K562 (cell line): ENCODE data around the gene GCNT1. TPM values are rescaled to one million over a fixed set of nuclear protein-coding genes. Genes with fewer than 3 reads are reported as not detected.

Source experiments
- ATAC-seq: fragments of 200-7000 bp; cut with Tn5 transposase; 3 replicates; pipeline ENCODE4 v1.9.1; 2020; ENCODE audit warnings: moderate library complexity
- BruUV-seq: library from RNA; stranded (reverse); fragments of 400-500 nt; replicated peaks from 2 replicates; lab custom pipeline; 2021; lab: Mats Ljungman, UMichigan
- CTCF ChIA-PET: fragments of 300-600 bp; formaldehyde crosslinking; extraction: SDS; loops from one replicate; lab custom pipeline; 2021; ENCODE audit warnings: low intra/inter-chr PET ratio; lab: Yijun Ruan, JAX
- POLR2A ChIA-PET: fragments of 300-600, 350-650 bp; sonication (Branson Sonifier 250); formaldehyde crosslinking; extraction: SDS; loops from one replicate; lab custom pipeline; 2021; ENCODE audit warnings: antibody characterized with exemption, inconsistent platforms; lab: Yijun Ruan, JAX
- DNase-seq, 4 experiments: peaks; one replicate each; pipeline versions ENCODE4 v3.0.0 to v3.0.0-alpha.2; 2011 to 2018; ENCODE audit warnings: low spot score in 3 of 4, mixed read lengths in 3 of 4; ENCODE audit errors: extremely low read depth in 1 of 4
- FAIRE-seq: peaks from 2 replicates; lab custom pipeline; 2011; peaks lifted over from hg19 to GRCh38; lab: Jason Lieb, UNC
- H2AFZ ChIP-seq: 2 replicates; pipeline ENCODE4 v1.6.0; 2011; ENCODE audit warnings: low read depth, low read length, control low read depth, inconsistent platforms
- H3K27ac ChIP-seq: fragments of 200-600 bp; 3 replicates; pipeline ENCODE4 v1.8.0; 2011; ENCODE audit warnings: low read depth, mild to moderate bottlenecking, control low read depth, inconsistent platforms, low read length, moderate library complexity, mixed read lengths; ENCODE audit errors: extremely low read depth
- H3K27me3 ChIP-seq, 2 experiments: fragments of 300-600 bp in 1 of 2; 2 replicates in 1 of 2; 3 replicates in 1 of 2; pipeline versions ENCODE4 v1.6.0 to v1.8.0; 2011; ENCODE audit warnings: inconsistent platforms in 2 of 2, low read length in 2 of 2, mild to moderate bottlenecking in 1 of 2, mixed read lengths in 1 of 2, moderate library complexity in 1 of 2; ENCODE audit not compliant: control insufficient read depth in 2 of 2, insufficient read depth in 2 of 2
- H3K36me3 ChIP-seq: fragments of 300-600 bp; 3 replicates; pipeline ENCODE4 v1.8.0; 2011; ENCODE audit warnings: mild to moderate bottlenecking, low read length, inconsistent platforms; ENCODE audit not compliant: control insufficient read depth, insufficient read depth
- H3K4me1 ChIP-seq, 2 experiments: fragments of 200-600 bp in 1 of 2; replicated peaks in 1 of 2; 2 replicates in 1 of 2; 3 replicates in 1 of 2; pipeline versions ENCODE4 v1.5.1 to v1.8.0; 2011; ENCODE audit warnings: inconsistent platforms in 2 of 2, low read length in 2 of 2, mild to moderate bottlenecking in 1 of 2, mixed read lengths in 1 of 2, moderate library complexity in 1 of 2; ENCODE audit not compliant: control insufficient read depth in 2 of 2, insufficient read depth in 2 of 2
- H3K4me2 ChIP-seq: 2 replicates; pipeline ENCODE4 v1.6.1; 2011; ENCODE audit warnings: low read length, control low read depth, inconsistent platforms, mixed read lengths; ENCODE audit not compliant: insufficient read depth
- H3K4me3 ChIP-seq: fragments of 200-600 bp; sonication (generic), shearing (Covaris generic); 2 replicates; pipeline ENCODE4 v1.5.1; 2016; ENCODE audit warnings: control low read depth, inconsistent platforms
- H3K79me2 ChIP-seq: fragments of 200-600 bp; 3 replicates; pipeline ENCODE4 v1.8.0; 2011; ENCODE audit warnings: low read length, inconsistent platforms; ENCODE audit not compliant: control insufficient read depth, insufficient read depth
- H3K9ac ChIP-seq, 2 experiments: 2 replicates each; pipeline versions ENCODE4 v1.6.0 to v1.6.1; 2011; ENCODE audit warnings: low read depth in 2 of 2, low read length in 2 of 2, control low read depth in 1 of 2, inconsistent platforms in 1 of 2, mild to moderate bottlenecking in 1 of 2, mixed read lengths in 1 of 2; ENCODE audit not compliant: insufficient read depth in 1 of 2
- H3K9me1 ChIP-seq: one replicate; pipeline ENCODE4 v1.6.0; 2011; ENCODE audit warnings: inconsistent platforms, mild to moderate bottlenecking, low read length, moderate library complexity; ENCODE audit not compliant: control insufficient read depth, insufficient read depth
- H3K9me3 ChIP-seq: replicated peaks from 2 replicates; pipeline ENCODE4 v1.5.1; 2011; ENCODE audit warnings: low read depth, low read length, inconsistent platforms; ENCODE audit not compliant: control insufficient read depth, insufficient read depth
- H4K20me1 ChIP-seq: replicated peaks from 2 replicates; pipeline ENCODE4 v1.6.1; 2011; ENCODE audit warnings: low read length, inconsistent platforms, mixed read lengths; ENCODE audit not compliant: control insufficient read depth, insufficient read depth
- GTF2A2 ChIP-seq: IDR thresholded peaks from 2 replicates; pipeline ENCODE4 v1.6.1; 2016; ENCODE audit warnings: mild to moderate bottlenecking, missing genetic modification characterization, missing compliant biosample characterization
- HDAC2 ChIP-seq: fragments of 450-650 bp; IDR thresholded peaks from 2 replicates; pipeline ENCODE4 v1.6.1; 2016; ENCODE audit warnings: mild to moderate bottlenecking
- HMG20B ChIP-seq: fragments of 250-450 bp; sonication (Bioruptor Pico); IDR thresholded peaks from 2 replicates; pipeline ENCODE4 v1.5.0; 2021; ENCODE audit warnings: mild to moderate bottlenecking
- MAFG ChIP-seq: fragments of 450-650 bp; conservative IDR thresholded peaks from 2 replicates; pipeline ENCODE4 v1.6.1; 2016; ENCODE audit warnings: missing genetic modification characterization, missing compliant biosample characterization
- MCM7 ChIP-seq, 2 experiments: fragments of 450-650 bp; IDR thresholded peaks; 2 replicates each; pipeline ENCODE4 v1.6.1; 2016 to 2018
- MED1 ChIP-seq: sonication (generic); formaldehyde crosslinking; IDR thresholded peaks from 2 replicates; pipeline ENCODE4 v1.8.1; 2023; ENCODE audit warnings: missing genetic modification reagents, borderline replicate concordance
- NCOA1 ChIP-seq: fragments of 450-650 bp; IDR thresholded peaks from 2 replicates; pipeline ENCODE4 v1.6.1; 2016; ENCODE audit warnings: low read depth
- NCOA4 ChIP-seq: fragments of 450-650 bp; IDR thresholded peaks from 2 replicates; pipeline ENCODE4 v1.6.1; 2018; ENCODE audit warnings: mild to moderate bottlenecking; ENCODE audit not compliant: partially characterized antibody
- NR2C2 ChIP-seq, 2 experiments: fragments of 200-800 bp in 1 of 2; sonication (Bioruptor generic) in 1 of 2; sonication (generic) in 1 of 2; formaldehyde crosslinking in 1 of 2; IDR thresholded peaks; 2 replicates each; pipeline versions ENCODE4 v1.6.1 to v1.8.0; 2016 to 2022; ENCODE audit warnings: mild to moderate bottlenecking in 1 of 2, missing compliant biosample characterization in 1 of 2, missing genetic modification characterization in 1 of 2, missing genetic modification reagents in 1 of 2
- RAD51 ChIP-seq: fragments of 450-650 bp; IDR thresholded peaks from 2 replicates; pipeline ENCODE4 v1.7.1; 2016; ENCODE audit warnings: low read depth, mild to moderate bottlenecking, borderline replicate concordance
- SIRT6 ChIP-seq: IDR thresholded peaks from one replicate; pipeline ENCODE4 v1.6.1; 2012; ENCODE audit warnings: low read depth, mild to moderate bottlenecking, control low read depth, inconsistent platforms, low read length, moderate library complexity
- SUPT5H ChIP-seq: fragments of 450-650 bp; IDR thresholded peaks from 2 replicates; pipeline ENCODE4 v1.6.1; 2016
- ZBTB17 ChIP-seq: fragments of 450-650 bp; formaldehyde crosslinking; IDR thresholded peaks from 2 replicates; pipeline ENCODE4 v1.4.0; 2020; ENCODE audit warnings: mild to moderate bottlenecking
- ZC3H11A ChIP-seq: IDR thresholded peaks from 2 replicates; pipeline ENCODE4 v1.6.1; 2012; ENCODE audit warnings: low read depth, low read length, improper control_type of control experiment
- ZNF263 ChIP-seq: sonication (generic); formaldehyde crosslinking; IDR thresholded peaks from 2 replicates; pipeline ENCODE4 v1.8.0; 2022; ENCODE audit warnings: mild to moderate bottlenecking, missing genetic modification reagents, borderline replicate concordance
- ZNF57 ChIP-seq: fragments of 450-650 bp; formaldehyde crosslinking; IDR thresholded peaks from 2 replicates; pipeline ENCODE4 v1.4.0; 2020; ENCODE audit warnings: mild to moderate bottlenecking, moderate library complexity
- WGBS: fragments of 100-300 bp; shearing (Covaris generic); methylation state at CpG from one replicate; pipeline ENCODE4 v1.1.6; 2016; ENCODE audit warnings: low coverage, mixed read lengths; ENCODE audit not compliant: insufficient coverage; ENCODE audit errors: missing lambda C conversion rate; 5-methylcytosine and 5-hydroxymethylcytosine counted together
- in situ Hi-C: fragments of 300-500 bp; cut with MboI; formaldehyde crosslinking; loops from 4 replicates; pipeline ENCODE4 v1.15.0; 2018; ENCODE audit warnings: inconsistent platforms, mixed read lengths
- intact Hi-C: fragments of 100-400 bp; cut with micrococcal nuclease; formaldehyde crosslinking; loops from 2 replicates; pipeline ENCODE4 v1.14.2; 2022
- polyA plus RNA-seq, 8 experiments: library from polyadenylated mRNA; depleted of rRNA in 4 of 8; stranded (reverse) in 5 of 8; unstranded in 3 of 8; fragments of >200 nt; fragmentation: Nextera tagmentation in 2 of 8; fragmentation: Illumina TruSeq in 1 of 8; extraction: Ambion mirVana in 2 of 8; extraction: Trizol in 1 of 8; gene quantifications; 2 replicates each; pipeline versions ENCODE4 v1.2.1 to v1.2.3, GENCODE V29; 2011 to 2014; ENCODE audit warnings: inconsistent platforms in 1 of 8, missing spikeins in 1 of 8
- total RNA-seq, 7 experiments: library from RNA; depleted of rRNA in 6 of 7; stranded (reverse); fragments of >200 nt in 6 of 7; fragmentation: Illumina TruSeq in 2 of 7; extraction: Trizol in 2 of 7; gene quantifications; 2 replicates each; pipeline versions ENCODE4 v1.2.1 to v1.2.3, GENCODE V29; 2011 to 2021; ENCODE audit warnings: low replicate concordance in 1 of 7
- TF ChIP-seq, protein P1 (sequence below), 2 experiments: fragments of 150-350 bp in 1 of 2; IDR thresholded peaks; 2 replicates each; pipeline ENCODE4 v1.6.1; 2012 to 2016; ENCODE audit warnings: low read depth in 2 of 2, low read length in 2 of 2, mild to moderate bottlenecking in 1 of 2, moderate library complexity in 1 of 2

Gene GCNT1
- total and polyA plus RNA-seq, 9 of the 15 experiments (the other 6 are each of a cell fraction or from before 2014, with no cell fraction given): 0.01 to 0.71 (median 0.10) TPM

DNA sequence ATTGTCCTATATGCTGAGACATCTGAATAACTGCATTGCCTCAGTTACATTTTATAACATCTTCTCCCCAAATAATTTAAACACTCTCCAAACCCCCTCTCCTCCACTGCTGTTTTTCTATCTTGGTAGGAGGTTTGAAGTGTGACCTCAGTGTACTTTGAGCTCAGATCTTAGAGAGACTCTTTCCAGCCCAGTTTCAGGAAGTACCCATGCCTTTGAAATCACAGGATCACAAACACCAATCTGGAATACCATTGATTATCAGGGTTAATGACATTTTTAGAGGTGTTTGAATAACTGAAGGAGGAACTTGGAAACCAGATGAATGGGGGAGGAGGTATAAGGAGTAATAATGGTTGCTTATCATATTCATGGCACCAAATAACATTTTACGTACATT lies 93.2 kb downstream of the GCNT1 start:
- intact Hi-C loops: no loop called here

DNA sequence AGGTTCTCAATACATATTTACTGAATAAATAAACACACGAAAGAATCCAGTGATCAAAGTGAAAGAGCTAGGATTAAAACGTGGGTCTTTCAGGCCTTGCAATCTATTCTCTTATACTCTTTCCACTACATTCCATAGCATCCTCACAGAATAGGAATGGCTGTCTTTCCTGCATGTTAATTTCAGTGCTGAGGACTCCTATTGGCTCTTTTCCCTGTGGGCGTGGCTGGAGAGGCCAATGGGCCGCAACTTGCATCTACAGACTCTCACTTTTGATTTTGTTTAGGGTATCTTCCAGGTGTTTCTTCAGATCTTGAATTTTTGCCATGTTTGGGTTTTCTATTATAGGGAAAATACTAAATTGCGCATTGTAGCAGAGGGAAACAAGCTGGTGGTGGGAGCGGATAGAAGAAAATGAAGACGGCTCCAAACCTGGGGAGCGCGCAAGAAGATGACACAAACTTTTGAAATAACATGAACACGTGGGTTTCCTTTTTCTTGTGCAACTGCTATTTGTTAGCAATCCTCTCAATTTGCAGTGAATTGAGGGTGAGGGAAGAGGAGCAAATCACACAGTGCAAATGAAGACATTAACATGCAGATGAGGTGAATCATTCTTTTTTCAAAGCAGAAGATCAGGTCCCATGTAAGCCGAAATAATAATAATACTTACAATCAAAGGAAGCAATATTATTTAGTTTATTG lies 93.9 kb downstream of the GCNT1 start:
- POLR2A ChIA-PET: no interaction called here
- no TSS peak for BruUV-seq
- Histone ChIP-seq H3K9ac (no peak overlapping the region), H3K4me2 (no peak overlapping the region), H3K79me2 (no peaks in the 10 kb centered on the region), H3K36me3 (no peaks in the 10 kb centered on the region), H3K27ac (no peak overlapping the region), H3K27me3 (no peaks in the 10 kb centered on the region), H3K4me1 (no peaks in the 10 kb centered on the region), H3K9me3 (no peaks in the 10 kb centered on the region), H2AFZ (no peak overlapping the region), H4K20me1 (no peaks in the 10 kb centered on the region), H3K4me3 (no peak overlapping the region), H3K9me1 (no peaks in the 10 kb centered on the region)
- 1% methylated on average over 10 of the region's 11 CpGs for WGBS
- ATAC-seq (no peak), DNase-seq (peak in 2 of 4 experiments; percentile 12 to 14), FAIRE-seq (no peak)
- CTCF ChIA-PET: no interaction called here
- in situ Hi-C loops: no loop called here
- intact Hi-C loops: no loop called here
- TF ChIP-seq NR2C2 (CRISPR knock-in tag; IDR thresholded peaks at IDR 0.05): no peak
- no peak for TF ChIP-seq NR2C2 (tag; IDR thresholded peaks at IDR 0.05)
- no peak for TF ChIP-seq ZNF263 (CRISPR knock-in tag)
- TF ChIP-seq SIRT6: no peak
- TF ChIP-seq, protein P1, sequence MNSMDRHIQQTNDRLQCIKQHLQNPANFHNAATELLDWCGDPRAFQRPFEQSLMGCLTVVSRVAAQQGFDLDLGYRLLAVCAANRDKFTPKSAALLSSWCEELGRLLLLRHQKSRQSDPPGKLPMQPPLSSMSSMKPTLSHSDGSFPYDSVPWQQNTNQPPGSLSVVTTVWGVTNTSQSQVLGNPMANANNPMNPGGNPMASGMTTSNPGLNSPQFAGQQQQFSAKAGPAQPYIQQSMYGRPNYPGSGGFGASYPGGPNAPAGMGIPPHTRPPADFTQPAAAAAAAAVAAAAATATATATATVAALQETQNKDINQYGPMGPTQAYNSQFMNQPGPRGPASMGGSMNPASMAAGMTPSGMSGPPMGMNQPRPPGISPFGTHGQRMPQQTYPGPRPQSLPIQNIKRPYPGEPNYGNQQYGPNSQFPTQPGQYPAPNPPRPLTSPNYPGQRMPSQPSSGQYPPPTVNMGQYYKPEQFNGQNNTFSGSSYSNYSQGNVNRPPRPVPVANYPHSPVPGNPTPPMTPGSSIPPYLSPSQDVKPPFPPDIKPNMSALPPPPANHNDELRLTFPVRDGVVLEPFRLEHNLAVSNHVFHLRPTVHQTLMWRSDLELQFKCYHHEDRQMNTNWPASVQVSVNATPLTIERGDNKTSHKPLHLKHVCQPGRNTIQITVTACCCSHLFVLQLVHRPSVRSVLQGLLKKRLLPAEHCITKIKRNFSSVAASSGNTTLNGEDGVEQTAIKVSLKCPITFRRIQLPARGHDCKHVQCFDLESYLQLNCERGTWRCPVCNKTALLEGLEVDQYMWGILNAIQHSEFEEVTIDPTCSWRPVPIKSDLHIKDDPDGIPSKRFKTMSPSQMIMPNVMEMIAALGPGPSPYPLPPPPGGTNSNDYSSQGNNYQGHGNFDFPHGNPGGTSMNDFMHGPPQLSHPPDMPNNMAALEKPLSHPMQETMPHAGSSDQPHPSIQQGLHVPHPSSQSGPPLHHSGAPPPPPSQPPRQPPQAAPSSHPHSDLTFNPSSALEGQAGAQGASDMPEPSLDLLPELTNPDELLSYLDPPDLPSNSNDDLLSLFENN (IDR thresholded peaks at IDR 0.05; ENCODE audit: low read depth in 2 of 2, low read length in 2 of 2): no peak
- TF ChIP-seq HMG20B: no peak
- TF ChIP-seq ZNF57: no peak
- TF ChIP-seq MAFG (tag): no peak

More for the DNA sequence above, 93.2 kb downstream of the GCNT1 start:
- in situ Hi-C loops: no loop called here
- TF ChIP-seq SUPT5H (no peak), GTF2A2 (no peak), MCM7 (IDR thresholded peaks at IDR 0.05) (no peak), NCOA4 (no peak), HDAC2 (no peak), ZC3H11A (no peak), MED1 (no peak), ZBTB17 (CRISPR knock-in tag) (no peak), RAD51 (no peak), NCOA1 (no peak)
- ATAC-seq: no peak
- BruUV-seq: no TSS peak
- Histone ChIP-seq H4K20me1 (no peaks in the 10 kb centered on the region), H3K36me3 (no peaks in the 10 kb centered on the region), H3K4me3 (no peak overlapping the region), H3K27me3 (no peaks in the 10 kb centered on the region), H2AFZ (no peak overlapping the region), H3K27ac (no peak overlapping the region), H3K79me2 (no peaks in the 10 kb centered on the region), H3K9ac (no peak overlapping the region), H3K4me2 (no peak overlapping the region), H3K4me1 (no peaks in the 10 kb centered on the region), H3K9me1 (no peaks in the 10 kb centered on the region), H3K9me3 (no peaks in the 10 kb centered on the region)
- ChIA-PET CTCF (no interaction called here), POLR2A (no interaction called here)
- WGBS: 0% methylated on average over 1 of the region's 1 CpG
- no peak for DNase-seq
- no peak for FAIRE-seq
